Stimulated activated CD4-positive, alpha-beta T cell treated with anti-CD3 and anti-CD28 coated beads, Interleukin-4, amount 100 ng/mL, for 24 hours (primary cell): ENCODE measurements around the gene PHB1.
"Not testable (repeated sequence)": the region's sequence is repeated elsewhere in the genome, so short reads cannot be mapped to it uniquely, and the experiment has no call there.

Experiments used
- DNase-seq: peaks from one replicate; pipeline ENCODE4 v3.0.0-alpha.2; 2020

The PHB1 gene

GRCh38 chr17:49372425-49372824 lies 42.3 kb downstream of the PHB1 start:
- no peak for DNase-seq

DNA sequence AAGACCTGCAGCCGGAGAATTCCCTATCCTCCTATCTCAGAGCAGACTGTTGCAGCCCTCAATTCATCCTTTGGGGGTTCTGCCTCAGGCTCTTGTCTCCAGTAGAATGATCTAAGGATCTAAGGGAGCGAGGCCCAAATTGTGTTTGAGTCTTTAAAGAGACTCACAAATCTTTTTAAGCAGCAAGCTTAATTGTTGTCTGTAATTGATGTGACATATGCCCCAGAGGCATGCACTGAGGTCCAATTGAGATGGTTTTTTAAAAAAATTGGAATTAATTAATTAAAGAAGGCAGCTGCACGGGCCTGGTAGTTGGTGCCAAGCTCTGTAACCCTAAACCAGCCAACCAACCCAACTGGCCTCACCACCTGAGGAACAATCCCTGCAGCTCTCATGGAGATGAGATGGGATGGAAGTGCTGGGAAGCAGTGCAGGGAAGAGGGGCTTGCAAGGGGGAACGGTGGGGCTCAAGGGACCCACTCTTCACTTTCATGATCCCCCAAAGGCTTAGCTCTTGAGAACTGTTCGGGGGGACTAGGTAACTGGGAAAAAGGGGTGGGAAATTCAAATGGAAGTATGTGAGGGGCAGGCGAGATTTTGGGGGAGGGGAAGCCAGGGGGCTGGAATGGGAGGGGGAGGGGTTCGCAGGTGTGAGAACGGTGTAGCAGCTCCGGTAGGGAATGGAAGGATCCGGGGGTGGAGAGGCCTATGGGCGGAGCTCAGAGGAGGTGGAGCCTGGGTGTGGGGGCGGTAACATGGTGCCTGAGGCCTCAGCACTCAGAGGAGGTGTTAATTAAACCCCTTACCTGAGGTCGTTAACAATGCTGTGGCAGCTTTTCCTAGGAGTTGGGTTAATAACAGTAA lies 43.5 kb downstream of the PHB1 start:
- no peak for DNase-seq

GRCh38 chr17:49369760-49370159 lies 44.9 kb downstream of the PHB1 start:
- no peak for DNase-seq

DNA sequence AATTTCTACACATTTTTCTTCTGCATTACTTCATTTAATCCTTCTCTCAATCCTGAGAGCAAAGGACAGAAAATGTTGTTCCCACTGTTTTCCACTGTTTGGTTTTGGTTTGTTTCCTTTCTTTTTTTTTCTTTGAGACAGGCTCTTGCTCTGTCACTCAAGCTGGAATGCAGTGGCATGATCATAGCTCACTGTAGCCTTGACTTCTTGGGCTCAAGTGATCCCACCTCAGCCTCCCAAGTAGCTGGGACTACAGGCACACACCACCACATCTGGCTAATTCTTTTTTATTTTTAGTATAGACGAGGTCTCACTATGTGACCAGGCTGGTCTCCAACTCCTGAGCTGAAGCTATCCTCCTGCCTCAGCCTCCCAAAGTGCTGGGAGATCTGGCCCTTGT lies 45.6 kb downstream of the PHB1 start:
- no peak for DNase-seq

GRCh38 chr17:49365667-49366066 lies 49.0 kb downstream of the PHB1 start:
- DNase-seq = peak; percentile 38

GRCh38 chr17:49365126-49365525 lies 49.6 kb downstream of the PHB1 start:
- not testable (repeated sequence) for DNase-seq

- no peak for DNase-seq
These were observed 50.6 kb downstream of the PHB1 start for GRCh38 chr17:49364119-49364518.

GRCh38 chr17:49363251-49363650 lies 51.4 kb downstream of the PHB1 start:
- DNase-seq = no peak

GRCh38 chr17:49362723-49363117 lies 52.0 kb downstream of the PHB1 start:
- DNase-seq = no peak

GRCh38 chr17:49361902-49362722 lies 52.6 kb downstream of the PHB1 start, which contains the start of gene ZNF652:
ZNF652 (minus strand) TSS chr17:49362250; CDS start chr17:49317725, 44,525 bp downstream.
- peak; percentile 85 for DNase-seq

GRCh38 chr17:49361129-49361901 lies 53.4 kb downstream of the PHB1 start:
- peak; percentile 72 for DNase-seq

GRCh38 chr17:49360796-49361128 lies 53.9 kb downstream of the PHB1 start:
- no peak for DNase-seq

GRCh38 chr17:49359990-49360795 lies 54.5 kb downstream of the PHB1 start:
- DNase-seq = no peak

GRCh38 chr17:49358641-49359247 lies 55.9 kb downstream of the PHB1 start:
- peak; percentile 34 for DNase-seq

DNA sequence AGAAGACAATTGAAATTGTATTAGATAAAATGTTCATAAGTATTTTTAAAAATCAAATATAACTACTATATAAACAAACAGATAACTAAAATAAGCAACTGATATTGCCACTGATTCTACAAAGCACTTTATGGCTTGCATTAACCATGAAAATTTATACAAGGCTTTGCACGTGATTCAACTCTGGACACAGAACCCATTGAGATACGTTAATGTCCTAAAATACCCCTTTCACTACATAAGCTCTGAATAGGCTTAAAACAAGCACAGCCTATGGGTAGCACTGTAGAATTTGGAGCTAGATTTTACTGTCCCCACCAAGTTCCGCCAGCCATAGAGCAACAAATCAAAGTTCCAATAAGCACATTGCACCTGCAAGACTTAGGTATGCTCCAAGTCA lies 57.2 kb downstream of the PHB1 start:
- DNase-seq = no peak

DNA sequence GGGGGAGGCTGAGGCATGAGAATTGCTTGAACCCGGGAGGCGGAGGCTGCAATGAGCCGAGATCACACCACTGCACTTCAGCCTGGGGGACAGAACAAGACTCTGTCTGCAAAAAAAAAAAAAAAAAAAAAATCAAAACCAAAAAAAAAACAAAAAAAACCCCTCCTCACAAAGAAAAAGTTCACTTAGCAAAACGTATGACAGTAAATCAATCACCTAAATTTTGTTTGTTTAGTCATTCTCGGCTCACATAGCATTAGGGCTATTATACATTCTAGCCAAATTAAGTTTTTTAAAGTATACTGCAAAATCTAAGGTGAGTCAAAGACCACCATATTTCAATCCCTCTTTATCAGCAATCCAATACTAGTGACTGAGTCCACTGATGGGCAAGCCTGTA lies 58.4 kb downstream of the PHB1 start:
- DNase-seq = no peak
